Erythroblast (primary cell): ENCODE measurements around the gene FTO.

ENCODE experiments used
- GATA1 ChIP-seq: IDR thresholded peaks from 2 replicates; pipeline ENCODE4 v1.6.1; 2011; ENCODE audit warnings: low read depth, mild to moderate bottlenecking, control low read depth, low read length, moderate library complexity
- POLR2A ChIP-seq: IDR thresholded peaks from 2 replicates; pipeline ENCODE4 v1.6.1; 2011; ENCODE audit warnings: mild to moderate bottlenecking, low read length

DNA sequence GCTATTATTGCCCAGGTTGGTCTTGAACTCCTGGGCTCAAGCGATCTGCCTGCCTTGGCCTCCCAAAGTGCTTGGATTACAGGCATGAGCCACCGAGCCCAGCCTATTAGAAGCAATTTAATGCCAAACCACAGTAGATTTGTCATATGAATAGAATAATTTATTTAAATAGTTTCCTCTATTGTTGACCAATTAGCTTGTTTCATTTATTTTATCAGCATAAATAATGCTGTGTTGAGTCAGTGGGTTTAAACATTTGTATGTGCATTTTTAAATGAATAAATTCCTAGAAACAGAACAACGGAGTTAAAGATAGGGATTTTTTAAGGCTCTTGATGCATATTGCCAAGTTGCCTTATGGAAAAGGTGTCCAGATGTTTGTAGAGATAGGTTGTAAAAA is 26.7 kb downstream of the FTO start:
- TF ChIP-seq POLR2A = no peak
- TF ChIP-seq GATA1 = no peak
